ENCODE results near the gene HERC2. TPM values are rescaled to one million over a fixed set of nuclear protein-coding genes. Genes with fewer than 3 reads are reported as not detected.
A peak's percentile ranks its signal among the peaks of the same experiment; 100 is the strongest.
"Not testable (repeated sequence)": the region's sequence is repeated elsewhere in the genome, so short reads cannot be mapped to it uniquely, and the experiment has no call there.

HERC2 gene
- total RNA-seq, 1 experiment from 2014 or later: 69.2 TPM

DNA sequence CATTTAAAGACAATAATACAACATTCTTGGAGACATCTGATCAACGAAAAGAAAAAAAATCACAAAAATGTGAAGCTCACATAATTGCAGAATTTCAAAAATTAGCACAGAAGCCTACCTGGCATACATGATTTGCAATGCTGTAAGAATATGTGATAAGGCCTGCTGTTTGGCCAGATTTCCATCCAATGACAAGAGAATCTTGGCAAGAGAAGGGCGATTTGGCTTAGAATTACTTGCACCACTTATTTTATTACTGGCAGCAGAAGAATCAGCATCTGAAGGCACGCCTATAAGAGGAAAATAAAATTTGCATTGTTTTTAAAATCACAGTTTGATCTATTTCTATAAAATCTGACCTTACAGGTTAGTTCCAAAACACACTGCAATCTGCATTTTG, 152.6 kb downstream of the HERC2 start:
- Histone ChIP-seq H3K4me1 (ENCODE audit: insufficient read depth, low read length) (no peaks in the 10 kb centered on the region), H2BK20ac (ENCODE audit: low read depth, low read length, poor library complexity, severe bottlenecking) (no peak overlapping the region), H2AK5ac (ENCODE audit: insufficient read length, low read length) (no peak overlapping the region), H3K9me3 (ENCODE audit: control insufficient read depth, low read depth, low read length) (no peaks in the 10 kb centered on the region), H3K27me3 (ENCODE audit: insufficient read depth, low read length) (no peaks in the 10 kb centered on the region), H3K4ac (ENCODE audit: low read depth, low read length) (no peak overlapping the region), H3K27ac (ENCODE audit: insufficient read length, low read depth, low read length) (no peak overlapping the region), H3K23me2 (ENCODE audit: insufficient read length, low read depth, low read length, poor library complexity, severe bottlenecking) (no peaks in the 10 kb centered on the region), H3K23ac (ENCODE audit: insufficient read length, low read depth, low read length) (no peak overlapping the region), H3K79me2 (ENCODE audit: insufficient read depth, low read length) (no peaks in the 10 kb centered on the region), H3K18ac (ENCODE audit: insufficient read length, low read depth, low read length) (no peak overlapping the region), H3K56ac (ENCODE audit: insufficient read length, low read depth, low read length) (no peak overlapping the region), H3T11ph (ENCODE audit: low read length) (no peak overlapping the region), H3K79me1 (ENCODE audit: insufficient read depth, low read depth, low read length, poor library complexity, severe bottlenecking) (no peaks in the 10 kb centered on the region), H2BK120ac (ENCODE audit: low read depth, low read length, poor library complexity, severe bottlenecking) (no peak overlapping the region), H3K4me2 (ENCODE audit: insufficient read depth, insufficient read length, low read length) (no peak overlapping the region), H2BK5ac (ENCODE audit: insufficient read length, low read length) (no peak overlapping the region), H2BK15ac (ENCODE audit: low read depth, low read length) (no peak overlapping the region), H4K20me1 (ENCODE audit: control insufficient read depth, insufficient read depth, insufficient read length) (no peaks in the 10 kb centered on the region), H2AFZ (ENCODE audit: low read length) (no peak overlapping the region), H3K9ac (ENCODE audit: extremely low read depth, insufficient read length, low read length) (no peak overlapping the region), H4K91ac (ENCODE audit: insufficient read length, low read depth, low read length) (no peak overlapping the region), H4K8ac (replicated peaks; ENCODE audit: insufficient read length, low read depth, low read length) (no peak overlapping the region), H4K5ac (ENCODE audit: insufficient read length, low read depth, low read length) (no peak overlapping the region), H2BK12ac (ENCODE audit: insufficient read length, low read depth, low read length) (no peak overlapping the region), H3K14ac (ENCODE audit: insufficient read depth, low read length) (no peak overlapping the region)
- peaks cover 8 to 13% of the 10 kb centered on the region in 2 experiments for H3K4me1 Mint-ChIP-seq
- TF ChIP-seq, protein P1, sequence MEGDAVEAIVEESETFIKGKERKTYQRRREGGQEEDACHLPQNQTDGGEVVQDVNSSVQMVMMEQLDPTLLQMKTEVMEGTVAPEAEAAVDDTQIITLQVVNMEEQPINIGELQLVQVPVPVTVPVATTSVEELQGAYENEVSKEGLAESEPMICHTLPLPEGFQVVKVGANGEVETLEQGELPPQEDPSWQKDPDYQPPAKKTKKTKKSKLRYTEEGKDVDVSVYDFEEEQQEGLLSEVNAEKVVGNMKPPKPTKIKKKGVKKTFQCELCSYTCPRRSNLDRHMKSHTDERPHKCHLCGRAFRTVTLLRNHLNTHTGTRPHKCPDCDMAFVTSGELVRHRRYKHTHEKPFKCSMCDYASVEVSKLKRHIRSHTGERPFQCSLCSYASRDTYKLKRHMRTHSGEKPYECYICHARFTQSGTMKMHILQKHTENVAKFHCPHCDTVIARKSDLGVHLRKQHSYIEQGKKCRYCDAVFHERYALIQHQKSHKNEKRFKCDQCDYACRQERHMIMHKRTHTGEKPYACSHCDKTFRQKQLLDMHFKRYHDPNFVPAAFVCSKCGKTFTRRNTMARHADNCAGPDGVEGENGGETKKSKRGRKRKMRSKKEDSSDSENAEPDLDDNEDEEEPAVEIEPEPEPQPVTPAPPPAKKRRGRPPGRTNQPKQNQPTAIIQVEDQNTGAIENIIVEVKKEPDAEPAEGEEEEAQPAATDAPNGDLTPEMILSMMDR (conservative IDR thresholded peaks at IDR 0.05): no peak
- H3K4me3 Mint-ChIP-seq: no peak overlapping the region
- H3K27ac Mint-ChIP-seq: peak overlapping the region in 2 of 3 experiments; percentile 31 to 49; a peak in 2 of 7 replicates
- no peaks in the 10 kb centered on the region for H3K9me3 Mint-ChIP-seq
- no CpG with 5 or more reads among the region's 3 CpGs for WGBS (ENCODE audit: extremely low coverage, insufficient read length, low lambda C conversion rate)
- no peaks in the 10 kb centered on the region for H3K27me3 Mint-ChIP-seq (ENCODE audit: low read depth)
- peaks cover 52 to 70% (median 58%) of the 10 kb centered on the region in 3 experiments for H3K36me3 Mint-ChIP-seq (ENCODE audit: insufficient read depth in 1 of 3, low read depth in 3 of 3)
- DNase-seq: no peak

DNA sequence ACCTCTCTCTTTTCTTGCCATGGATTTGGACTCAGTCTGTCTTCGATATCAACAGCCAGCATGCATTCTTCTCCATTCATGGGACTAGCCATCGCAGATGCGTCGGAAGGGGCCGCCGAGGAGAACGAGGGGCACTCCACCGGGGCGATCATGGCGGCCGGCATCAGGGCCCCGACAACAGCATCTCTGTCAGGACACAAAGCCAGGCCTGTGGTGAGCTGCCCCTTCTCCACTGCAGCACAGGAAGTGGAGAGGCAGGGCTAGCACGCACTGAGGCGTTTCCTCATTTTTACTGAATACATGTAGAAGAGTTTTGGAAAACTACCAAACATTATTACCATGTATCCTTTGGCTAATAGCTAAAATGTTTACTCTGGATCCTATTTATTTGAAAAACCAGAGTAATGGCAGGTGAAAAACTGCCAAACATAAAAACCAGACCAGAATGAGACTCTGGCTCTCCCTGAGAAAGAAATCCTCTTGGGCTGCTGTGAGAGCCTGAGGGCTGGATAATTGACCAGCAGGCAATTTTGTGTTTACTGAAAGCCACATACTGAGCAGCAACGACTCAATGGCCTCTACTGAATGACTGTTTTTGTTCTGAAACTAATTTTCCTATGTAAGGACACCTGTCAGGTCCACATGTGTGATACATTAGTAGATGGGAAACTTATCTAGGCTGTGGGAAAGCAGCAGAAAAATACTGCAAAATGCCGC, 153.4 kb downstream of the HERC2 start:
- Mint-ChIP-seq H3K36me3 (ENCODE audit: insufficient read depth in 1 of 3, low read depth in 3 of 3) (peaks cover 54 to 71% (median 63%) of the 10 kb centered on the region in 3 experiments; a peak in 6 of 7 replicates), H3K4me1 (peaks cover 8 to 13% of the 10 kb centered on the region in 2 experiments), H3K27ac (peak overlapping the region; percentile 92 to 99 (median 96))
- not testable (repeated sequence) for H4K91ac ChIP-seq (ENCODE audit: insufficient read length, low read depth, low read length); H2BK5ac ChIP-seq (ENCODE audit: insufficient read length, low read length); H3K4me3 Mint-ChIP-seq; H4K5ac ChIP-seq (ENCODE audit: insufficient read length, low read depth, low read length); H2AK5ac ChIP-seq (ENCODE audit: insufficient read length, low read length); H4K8ac ChIP-seq (replicated peaks; ENCODE audit: insufficient read length, low read depth, low read length); H3K4me2 ChIP-seq (ENCODE audit: insufficient read depth, insufficient read length, low read length); H2BK15ac ChIP-seq (ENCODE audit: low read depth, low read length); H2BK20ac ChIP-seq (ENCODE audit: low read depth, low read length, poor library complexity, severe bottlenecking); H3K14ac ChIP-seq (ENCODE audit: insufficient read depth, low read length); H3T11ph ChIP-seq (ENCODE audit: low read length); H3K56ac ChIP-seq (ENCODE audit: insufficient read length, low read depth, low read length); H3K27ac ChIP-seq (ENCODE audit: insufficient read length, low read depth, low read length); H3K4me1 ChIP-seq (ENCODE audit: insufficient read depth, low read length); H3K79me2 ChIP-seq (ENCODE audit: insufficient read depth, low read length); H3K18ac ChIP-seq (ENCODE audit: insufficient read length, low read depth, low read length); H3K23ac ChIP-seq (ENCODE audit: insufficient read length, low read depth, low read length); H2BK12ac ChIP-seq (ENCODE audit: insufficient read length, low read depth, low read length); H3K9me3 Mint-ChIP-seq; H3K4ac ChIP-seq (ENCODE audit: low read depth, low read length); H3K79me1 ChIP-seq (ENCODE audit: insufficient read depth, low read depth, low read length, poor library complexity, severe bottlenecking); H3K27me3 ChIP-seq (ENCODE audit: insufficient read depth, low read length); H4K20me1 ChIP-seq (ENCODE audit: control insufficient read depth, insufficient read depth, insufficient read length); H3K23me2 ChIP-seq (ENCODE audit: insufficient read length, low read depth, low read length, poor library complexity, severe bottlenecking); H2AFZ ChIP-seq (ENCODE audit: low read length); H3K9ac ChIP-seq (ENCODE audit: extremely low read depth, insufficient read length, low read length); H2BK120ac ChIP-seq (ENCODE audit: low read depth, low read length, poor library complexity, severe bottlenecking); H3K27me3 Mint-ChIP-seq (ENCODE audit: low read depth); DNase-seq; H3K9me3 ChIP-seq (ENCODE audit: control insufficient read depth, low read depth, low read length)
- WGBS (ENCODE audit: extremely low coverage, insufficient read length, low lambda C conversion rate): no CpG with 5 or more reads among the region's 16 CpGs

Measured in H9 (cell line).